Body of pancreas (tissue), 4 donors: ENCODE results near the gene ZFP69B.

Source experiments
- CTCF ChIP-seq, 7 experiments: fragments of 450-650 bp in 4 of 7; fragments of 200-600 bp in 3 of 7; sonication (generic) in 3 of 7; IDR thresholded peaks; one replicate each; pipeline ENCODE4 v1.5.1; 2016 to 2019; ENCODE audit warnings: antibody characterized with exemption in 7 of 7
- POLR2A ChIP-seq, 3 donors: fragments of 450-650 bp; IDR thresholded peaks; one replicate each; pipeline ENCODE4 v1.6.1; 2016; ENCODE audit warnings: antibody characterized with exemption in 3 of 3, mild to moderate bottlenecking in 2 of 3

- TF ChIP-seq POLR2A (IDR thresholded peaks at IDR 0.05), result no peak
- TF ChIP-seq CTCF (IDR thresholded peaks at IDR 0.05), result no peak
Measured at GRCh38 chr1:40414331-40414730, 35.9 kb upstream of the ZFP69B start.
